Measurements from ENCODE around the gene BBS9. TPM values are rescaled to one million over a fixed set of nuclear protein-coding genes. Genes with fewer than 3 reads are reported as not detected.
"Not testable (repeated sequence)": the region's sequence is repeated elsewhere in the genome, so short reads cannot be mapped to it uniquely, and the experiment has no call there.

BBS9 gene
- total RNA-seq, 2 donors from 2014 or later, result 9.3 to 10.9 TPM

GRCh38 chr7:33509206-33509605 is 379.8 kb downstream of the BBS9 start:
- H3K9ac ChIP-seq (ENCODE audit: low read depth in 2 of 2, low read length in 2 of 2), result no peak overlapping the region
- no peak overlapping the region for H3K27ac ChIP-seq
- H3K27me3 ChIP-seq, result no peaks in the 10 kb centered on the region
- H3K4me1 ChIP-seq, result no peaks in the 10 kb centered on the region
- no peak for DNase-seq
- TF ChIP-seq CTCF (IDR thresholded peaks at IDR 0.05), result no peak
- no peaks in the 10 kb centered on the region for H3K36me3 ChIP-seq
- intact Hi-C loops (cut with DNase I), result no loop called here
- H3K9me3 ChIP-seq, result no peaks in the 10 kb centered on the region
- H3K4me3 ChIP-seq, result no peak overlapping the region

- H3K4me3 ChIP-seq, result no peak overlapping the region
- intact Hi-C loops (cut with DNase I), result no loop called here
- H3K27me3 ChIP-seq, result no peaks in the 10 kb centered on the region
- H3K27ac ChIP-seq, result no peak overlapping the region
- no peaks in the 10 kb centered on the region for H3K4me1 ChIP-seq
- no peaks in the 10 kb centered on the region for H3K36me3 ChIP-seq
- no peak for TF ChIP-seq CTCF (IDR thresholded peaks at IDR 0.05)
- H3K9me3 ChIP-seq, result no peaks in the 10 kb centered on the region
- DNase-seq, result no peak
- H3K9ac ChIP-seq (ENCODE audit: low read depth in 2 of 2, low read length in 2 of 2), result no peak overlapping the region
Measured at GRCh38 chr7:33511778-33512177, 382.4 kb downstream of the BBS9 start.

GRCh38 chr7:33516568-33516967 is 387.2 kb downstream of the BBS9 start:
- H3K9ac ChIP-seq (ENCODE audit: low read depth in 2 of 2, low read length in 2 of 2), result no peak overlapping the region
- DNase-seq, result no peak
- no peaks in the 10 kb centered on the region for H3K9me3 ChIP-seq
- no peak overlapping the region for H3K27ac ChIP-seq
- H3K36me3 ChIP-seq, result no peaks in the 10 kb centered on the region
- H3K4me1 ChIP-seq, result no peaks in the 10 kb centered on the region
- intact Hi-C loops (cut with DNase I), result no loop called here
- H3K4me3 ChIP-seq, result no peak overlapping the region
- H3K27me3 ChIP-seq, result no peaks in the 10 kb centered on the region
- TF ChIP-seq CTCF (IDR thresholded peaks at IDR 0.05), result no peak

- Histone ChIP-seq H3K4me1 (no peaks in the 10 kb centered on the region), H3K4me3 (no peak overlapping the region), H3K36me3 (no peaks in the 10 kb centered on the region), H3K9me3 (no peaks in the 10 kb centered on the region), H3K27ac (no peak overlapping the region), H3K9ac (ENCODE audit: low read depth in 2 of 2, low read length in 2 of 2) (no peak overlapping the region), H3K27me3 (no peaks in the 10 kb centered on the region)
- TF ChIP-seq CTCF (IDR thresholded peaks at IDR 0.05), result no peak
- DNase-seq, result no peak
- intact Hi-C loops (cut with DNase I), result no loop called here
Measured at GRCh38 chr7:33517191-33517590, 387.8 kb downstream of the BBS9 start.

- H3K4me3 ChIP-seq; intact Hi-C loops (cut with DNase I); H3K9ac ChIP-seq (ENCODE audit: low read depth in 2 of 2, low read length in 2 of 2); H3K27me3 ChIP-seq; H3K36me3 ChIP-seq; H3K27ac ChIP-seq; H3K4me1 ChIP-seq; DNase-seq; H3K9me3 ChIP-seq: not testable (repeated sequence)
Measured at GRCh38 chr7:33527008-33527407, 397.6 kb downstream of the BBS9 start.

GRCh38 chr7:33527613-33528012 is 398.2 kb downstream of the BBS9 start:
- DNase-seq; H3K9ac ChIP-seq (ENCODE audit: low read depth in 2 of 2, low read length in 2 of 2); H3K4me1 ChIP-seq; H3K9me3 ChIP-seq; H3K27me3 ChIP-seq; H3K27ac ChIP-seq; intact Hi-C loops (cut with DNase I); H3K36me3 ChIP-seq; H3K4me3 ChIP-seq: not testable (repeated sequence)

- Histone ChIP-seq H3K9me3 (no peaks in the 10 kb centered on the region), H3K36me3 (no peaks in the 10 kb centered on the region), H3K4me3 (no peak overlapping the region), H3K4me1 (no peaks in the 10 kb centered on the region), H3K9ac (ENCODE audit: low read depth in 2 of 2, low read length in 2 of 2) (no peak overlapping the region), H3K27me3 (no peaks in the 10 kb centered on the region), H3K27ac (no peak overlapping the region)
- intact Hi-C loops (cut with DNase I), result no loop called here
- DNase-seq, result no peak
- TF ChIP-seq CTCF (IDR thresholded peaks at IDR 0.05), result no peak
Measured at GRCh38 chr7:33529070-33529469, 399.7 kb downstream of the BBS9 start.

Data from colonic mucosa (tissue), 4 donors.